Activated CD8-positive, alpha-beta memory T cell treated with anti-CD3 and anti-CD28 coated beads for 36 hours (primary cell): Measurements from ENCODE around the gene GTF2IRD1. TPM values are rescaled to one million over a fixed set of nuclear protein-coding genes. Genes with fewer than 3 reads are reported as not detected.

Experiments used
- CTCF ChIA-PET: fragments of 350-600 bp; sonication (Branson Sonifier 250); formaldehyde crosslinking; loops from one replicate; lab custom pipeline; 2021; ENCODE audit warnings: antibody characterized with exemption; lab: Charles Lee
- POLR2A ChIA-PET: fragments of 350-600 bp; sonication (Branson Sonifier 250); formaldehyde crosslinking; loops from one replicate; lab custom pipeline; 2021; ENCODE audit warnings: antibody characterized with exemption; lab: Charles Lee
- total RNA-seq, 2 experiments: library from RNA; stranded (reverse); gene quantifications; one replicate each; pipeline ENCODE4 v1.2.3, GENCODE V29; 2021

The GTF2IRD1 gene
- total RNA-seq, 2 experiments from 2014 or later = 0.67 to 1.2 TPM

DNA sequence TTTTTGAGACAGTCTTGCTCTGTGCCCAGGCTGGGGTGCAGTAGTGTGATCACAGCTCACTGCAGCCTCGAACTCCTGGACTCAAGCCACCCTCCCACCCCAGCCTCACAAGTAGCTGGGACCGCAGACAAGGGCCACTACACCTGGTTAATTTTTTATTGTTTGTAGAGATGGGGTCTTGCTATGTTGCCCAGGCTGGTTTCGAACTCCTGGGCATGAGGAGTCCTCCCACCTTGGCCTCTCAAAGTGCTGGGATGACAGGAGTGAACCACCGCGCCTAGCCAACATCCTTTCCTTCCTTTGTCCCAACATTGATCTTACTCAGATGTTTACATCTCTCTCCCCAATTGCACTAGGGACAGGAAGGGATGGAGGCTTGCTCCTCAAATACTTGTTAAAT is 3.3 kb downstream of the GTF2IRD1 start:
- ChIA-PET POLR2A (no interaction called here), CTCF (no interaction called here)

GRCh38 chr7:74461970-74462706 is 8.4 kb downstream of the GTF2IRD1 start:
- CTCF ChIA-PET = no interaction called here
- POLR2A ChIA-PET = interaction anchor here (0.6 kb wide), 1 partner anchor 12 kb away, joined by 3 read pairs; no protein-coding TSS in a partner anchor

DNA sequence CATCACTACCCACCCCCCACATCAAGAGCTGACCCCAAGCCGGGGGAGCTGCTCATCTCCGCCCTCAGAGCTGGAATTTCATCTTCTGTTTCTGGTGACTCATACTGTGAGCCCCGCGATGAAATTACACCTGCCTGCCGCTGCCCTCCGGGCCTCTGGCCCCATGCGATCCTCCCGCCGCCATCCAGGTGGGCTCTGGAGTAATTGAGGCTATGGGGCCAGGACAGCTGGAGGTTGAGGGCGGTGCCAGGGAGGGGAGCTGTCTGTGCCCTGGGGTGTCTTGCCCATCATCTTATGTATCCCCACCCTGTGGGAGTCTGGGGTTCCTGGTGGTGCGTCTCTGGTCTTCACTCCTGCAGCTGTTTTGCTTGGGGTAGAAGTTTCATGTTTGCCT is 9.0 kb downstream of the GTF2IRD1 start:
- CTCF ChIA-PET = interaction anchor here (0.6 kb wide), 1 partner anchor 85 kb away, joined by 4 read pairs; no protein-coding TSS in a partner anchor
- POLR2A ChIA-PET = interaction anchor here (0.6 kb wide), 1 partner anchor 13 kb away, joined by 3 read pairs; no protein-coding TSS in a partner anchor

GRCh38 chr7:74464931-74465886 is 11.5 kb downstream of the GTF2IRD1 start:
- ChIA-PET POLR2A (no interaction called here), CTCF (no interaction called here)

DNA sequence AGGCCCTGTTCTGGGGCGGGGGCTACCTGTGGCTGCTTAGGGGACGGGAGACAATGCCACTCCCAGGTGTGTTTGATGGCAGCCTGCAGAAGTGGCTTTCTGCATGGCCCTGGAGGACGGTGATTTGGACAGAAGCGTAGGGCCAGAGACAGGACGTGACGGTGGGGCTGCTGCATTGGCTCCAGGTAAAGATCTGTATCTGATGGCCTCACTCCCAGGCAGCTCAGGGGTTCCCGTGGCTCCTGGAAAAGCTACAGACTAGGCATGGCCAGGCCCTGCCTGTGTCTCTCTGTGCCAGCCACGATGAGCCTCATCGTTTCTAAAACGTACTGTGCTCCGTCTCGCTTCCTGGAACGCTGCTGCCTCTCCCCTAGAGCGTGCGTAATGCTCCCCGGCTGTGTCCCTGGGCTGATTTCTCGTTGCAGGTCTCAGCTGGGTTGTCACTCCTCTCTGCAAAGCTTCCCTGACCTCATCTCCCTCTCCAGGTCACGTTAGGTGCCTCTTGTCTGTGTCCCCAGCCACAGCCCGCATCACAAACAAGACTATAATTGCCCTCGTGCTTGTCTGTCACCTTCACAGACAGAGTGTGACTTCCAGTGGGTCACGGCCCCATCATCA is 12.6 kb downstream of the GTF2IRD1 start:
- POLR2A ChIA-PET = no interaction called here
- CTCF ChIA-PET = no interaction called here

DNA sequence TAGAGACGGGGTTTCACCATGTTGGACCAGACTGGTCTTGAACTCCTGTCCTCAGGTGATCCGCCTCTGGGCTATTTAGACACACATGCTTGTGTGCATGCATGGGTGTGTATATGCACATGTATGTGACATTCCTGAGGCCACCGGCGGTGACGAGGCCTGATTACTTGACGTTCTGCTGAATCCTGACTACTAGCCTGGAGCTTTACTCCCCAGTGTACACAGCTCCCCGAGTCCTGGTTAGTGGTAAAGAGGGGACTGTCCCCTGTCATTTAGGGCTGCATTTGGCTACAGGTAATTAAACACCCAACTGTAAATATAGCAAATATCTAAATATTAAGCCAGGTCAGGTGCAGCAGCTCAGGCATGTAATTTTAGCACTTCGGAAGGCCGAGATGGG is 14.2 kb downstream of the GTF2IRD1 start:
- CTCF ChIA-PET = interaction anchor here (0.7 kb wide), 1 partner anchor 210 kb away, joined by 3 read pairs; no protein-coding TSS in a partner anchor

DNA sequence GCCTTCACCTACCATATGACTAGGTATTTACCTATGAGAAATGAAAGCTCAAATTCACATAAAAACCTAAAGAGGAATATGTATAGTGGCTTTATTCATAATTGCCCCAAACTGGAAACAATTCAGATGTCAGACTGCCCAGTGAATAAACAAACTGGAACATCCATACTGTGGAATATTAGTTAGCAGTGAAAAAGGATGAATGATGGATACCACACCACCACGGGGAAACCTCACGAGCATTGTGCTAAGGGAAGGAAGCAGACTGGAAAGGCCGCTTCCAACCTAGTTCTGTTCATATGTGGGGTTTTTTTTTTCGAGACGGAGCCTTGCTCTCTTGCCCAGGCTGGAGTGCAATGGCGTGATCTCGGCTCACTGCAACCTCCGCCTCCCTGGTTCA is 16.8 kb downstream of the GTF2IRD1 start:
- CTCF ChIA-PET = no interaction called here
- POLR2A ChIA-PET = no interaction called here

More for the DNA sequence above, 14.2 kb downstream of the GTF2IRD1 start:
- POLR2A ChIA-PET = interaction anchor here (0.7 kb wide), 1 partner anchor 16 kb away, joined by 3 read pairs; no protein-coding TSS in a partner anchor

- CTCF ChIA-PET = interaction anchor here (0.6 kb wide), 1 partner anchor 73 kb away, joined by 3 read pairs; no protein-coding TSS in a partner anchor
- POLR2A ChIA-PET = no interaction called here
Measured at GRCh38 chr7:74473116-74473515, 19.4 kb downstream of the GTF2IRD1 start.

- POLR2A ChIA-PET = no interaction called here
- CTCF ChIA-PET = interaction anchor here (1.1 kb wide), 1 partner anchor 92 kb away, joined by 3 read pairs; no protein-coding TSS in a partner anchor
Measured at GRCh38 chr7:74474271-74474865, 20.7 kb downstream of the GTF2IRD1 start.

- CTCF ChIA-PET = no interaction called here
- POLR2A ChIA-PET = no interaction called here
Measured at GRCh38 chr7:74475243-74475986, 21.7 kb downstream of the GTF2IRD1 start.

DNA sequence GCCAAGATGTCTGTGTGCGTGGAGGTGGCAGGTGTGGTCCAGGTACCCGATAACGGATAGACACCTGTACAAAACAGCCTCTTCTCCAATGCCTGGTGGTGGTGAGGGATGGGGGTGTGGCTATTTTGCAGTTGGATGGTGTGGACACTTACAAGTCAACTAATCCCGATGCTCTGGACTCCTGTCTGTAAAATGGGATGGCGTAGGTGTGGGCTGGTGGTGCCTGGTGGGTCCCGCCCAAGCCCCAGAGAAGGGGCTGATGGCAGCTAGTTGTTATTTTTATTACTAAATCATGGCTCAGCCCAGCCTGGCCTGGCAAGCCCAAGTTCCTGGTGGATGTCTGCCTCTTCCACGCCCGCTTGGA is 22.3 kb downstream of the GTF2IRD1 start:
- POLR2A ChIA-PET = no interaction called here
- CTCF ChIA-PET = no interaction called here

DNA sequence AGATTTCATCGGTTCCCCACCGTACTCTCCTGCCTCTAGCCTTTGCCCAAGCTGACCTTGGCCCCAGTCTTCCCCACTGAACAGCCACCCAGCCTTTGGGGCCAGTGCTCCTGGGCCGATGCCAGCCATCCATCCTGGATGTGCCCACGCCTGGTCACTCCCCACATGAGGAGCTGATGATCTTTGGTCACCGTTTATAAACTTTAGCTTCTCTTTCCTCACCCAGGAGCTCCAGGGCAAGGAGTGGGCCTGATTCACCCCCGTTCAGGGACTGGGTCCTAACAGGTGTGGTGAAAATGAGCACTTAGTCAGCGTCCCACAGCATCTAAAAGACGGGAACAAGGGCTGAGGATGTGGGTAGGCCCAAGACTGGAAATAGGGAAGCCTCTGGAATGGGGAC is 22.9 kb downstream of the GTF2IRD1 start:
- CTCF ChIA-PET = no interaction called here
- POLR2A ChIA-PET = no interaction called here

- ChIA-PET POLR2A (no interaction called here), CTCF (no interaction called here)
Measured at GRCh38 chr7:74478671-74479065, 25.0 kb downstream of the GTF2IRD1 start.

GRCh38 chr7:74479066-74479781 is 25.5 kb downstream of the GTF2IRD1 start:
- ChIA-PET CTCF (no interaction called here), POLR2A (no interaction called here)

- POLR2A ChIA-PET = no interaction called here
Measured at GRCh38 chr7:74479961-74480829, 26.5 kb downstream of the GTF2IRD1 start.

GRCh38 chr7:74480861-74481417 is 27.2 kb downstream of the GTF2IRD1 start:
- ChIA-PET POLR2A (no interaction called here), CTCF (no interaction called here)

More at GRCh38 chr7:74479961-74480829, 26.5 kb downstream of the GTF2IRD1 start:
- CTCF ChIA-PET = no interaction called here
